ENCODE results near the gene ITPKB.

ITPKB gene

GRCh38 chr1:226662642-226663326 is 76.3 kb downstream of the ITPKB start:
- no peak for DNase-seq

- DNase-seq: no peak
Measured at GRCh38 chr1:226661965-226662364, 77.1 kb downstream of the ITPKB start.

- DNase-seq: no peak
Measured at GRCh38 chr1:226661271-226661670, 77.8 kb downstream of the ITPKB start.

- no peak for DNase-seq
Measured at GRCh38 chr1:226660410-226661182, 78.5 kb downstream of the ITPKB start.

- DNase-seq: no peak
Measured at GRCh38 chr1:226659641-226660040, 79.4 kb downstream of the ITPKB start.

- DNase-seq: no peak
Measured at GRCh38 chr1:226659136-226659535, 79.9 kb downstream of the ITPKB start.

- DNase-seq: no peak
Measured at GRCh38 chr1:226658546-226659125, 80.4 kb downstream of the ITPKB start.

GRCh38 chr1:226657895-226658545 is 81.1 kb downstream of the ITPKB start:
- DNase-seq: peak; percentile 79

- DNase-seq: peak; percentile 87
Measured at GRCh38 chr1:226656601-226657277, 82.3 kb downstream of the ITPKB start.

- DNase-seq: peak; percentile 88
Measured at GRCh38 chr1:226656201-226656600, 82.9 kb downstream of the ITPKB start.

- no peak for DNase-seq
Measured at GRCh38 chr1:226655251-226656163, 83.6 kb downstream of the ITPKB start.

GRCh38 chr1:226654668-226655055 is 84.4 kb downstream of the ITPKB start:
- DNase-seq: no peak

- DNase-seq: no peak
Measured at GRCh38 chr1:226654046-226654667, 84.9 kb downstream of the ITPKB start.

GRCh38 chr1:226653311-226653921 is 85.7 kb downstream of the ITPKB start:
- no peak for DNase-seq

- no peak for DNase-seq
Measured at GRCh38 chr1:226652613-226653012, 86.5 kb downstream of the ITPKB start.

GRCh38 chr1:226651732-226652105 is 87.4 kb downstream of the ITPKB start:
- no peak for DNase-seq

- no peak for DNase-seq
Measured at GRCh38 chr1:226651041-226651731, 87.9 kb downstream of the ITPKB start.

GRCh38 chr1:226650236-226650841 is 88.7 kb downstream of the ITPKB start:
- DNase-seq: no peak

GRCh38 chr1:226649780-226650179 is 89.3 kb downstream of the ITPKB start:
- no peak for DNase-seq

GRCh38 chr1:226649244-226649643 is 89.8 kb downstream of the ITPKB start:
- DNase-seq: no peak
